T-helper 1 cell treated with Interleukin-12 subunit alpha and Interleukin-12 subunit beta and Interleukin-4 antibody, amounts not matched to agents 30 μg/mL and 1 μg/mL, for 36 hours (primary cell): ENCODE data around the gene ELANE.

Experiments used
- H3K27ac Mint-ChIP-seq: one replicate; pipeline ENCODE4 v1.8.0; 2021; ENCODE audit warnings: mild to moderate bottlenecking, mixed read lengths
- H3K27me3 Mint-ChIP-seq: one replicate; pipeline ENCODE4 v1.8.0; 2021; ENCODE audit warnings: low read depth, mixed read lengths
- H3K36me3 Mint-ChIP-seq: one replicate; pipeline ENCODE4 v1.8.0; 2021; ENCODE audit warnings: low read depth, mixed read lengths
- H3K4me1 Mint-ChIP-seq: one replicate; pipeline ENCODE4 v1.8.0; 2021; ENCODE audit warnings: low read depth, mixed read lengths
- H3K4me3 Mint-ChIP-seq: one replicate; pipeline ENCODE4 v1.8.0; 2021; ENCODE audit warnings: mild to moderate bottlenecking, moderate library complexity, mixed read lengths
- H3K9me3 Mint-ChIP-seq: one replicate; pipeline ENCODE4 v1.8.0; 2021; ENCODE audit warnings: mixed read lengths

Gene ELANE

DNA sequence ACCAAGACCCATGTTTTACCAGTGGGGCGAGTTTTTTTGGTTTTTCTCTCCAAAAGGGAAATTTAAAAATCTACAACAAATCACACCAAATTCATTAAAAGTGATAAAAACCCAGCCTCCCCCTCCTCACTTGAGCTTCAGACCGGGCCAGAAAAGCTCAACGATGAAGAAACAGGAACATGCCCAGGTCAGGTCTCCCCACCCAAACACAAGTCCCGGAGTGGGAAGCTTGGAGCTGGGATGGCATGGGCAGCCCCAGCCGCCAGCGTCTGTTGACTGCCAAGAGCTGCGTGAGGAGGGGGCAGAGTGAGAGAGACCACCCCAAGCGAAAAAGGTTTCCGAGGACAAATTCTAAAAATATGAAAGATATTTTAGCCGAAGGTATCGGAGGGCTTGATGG lies 44.9 kb downstream of the ELANE start:
- Mint-ChIP-seq H3K27me3 (no peaks in the 10 kb centered on the region), H3K4me3 (no peak overlapping the region), H3K27ac (no peak overlapping the region), H3K9me3 (no peaks in the 10 kb centered on the region), H3K4me1 (peaks cover 12% of the 10 kb centered on the region), H3K36me3 (peaks cover 10% of the 10 kb centered on the region)

DNA sequence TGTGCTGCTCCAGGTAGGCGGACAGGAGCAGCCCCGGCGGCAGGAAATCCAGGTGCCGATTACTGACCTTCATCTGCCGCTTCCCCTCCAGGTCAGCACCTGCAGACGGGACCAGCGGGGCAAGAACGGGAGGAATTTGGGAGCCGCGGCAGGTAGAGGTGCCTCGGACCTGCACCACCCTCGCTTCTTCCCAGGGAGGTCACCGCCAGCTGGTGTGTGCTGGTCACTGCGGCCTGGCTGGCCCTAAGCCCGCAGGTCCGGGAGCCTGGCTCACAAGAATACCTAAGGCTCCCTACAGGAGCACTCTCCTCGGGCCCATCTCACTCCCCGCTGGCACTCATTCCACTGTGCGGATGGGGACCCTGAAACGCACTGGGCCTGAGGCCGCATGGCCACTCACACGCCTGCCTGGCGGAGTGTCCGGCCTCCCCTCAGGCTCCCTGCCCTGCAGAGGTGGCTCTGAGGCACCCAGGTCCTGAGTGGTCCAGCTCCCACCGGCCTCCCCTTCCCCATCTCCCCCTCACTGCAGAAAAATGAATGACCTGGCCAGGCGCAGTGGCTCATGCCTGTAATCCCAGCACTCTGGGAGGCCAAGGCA lies 45.4 kb downstream of the ELANE start:
- Mint-ChIP-seq H3K4me3 (no peak overlapping the region), H3K27me3 (no peaks in the 10 kb centered on the region), H3K4me1 (peaks cover 11% of the 10 kb centered on the region), H3K9me3 (no peaks in the 10 kb centered on the region), H3K36me3 (peaks cover 10% of the 10 kb centered on the region), H3K27ac (no peak overlapping the region)

DNA sequence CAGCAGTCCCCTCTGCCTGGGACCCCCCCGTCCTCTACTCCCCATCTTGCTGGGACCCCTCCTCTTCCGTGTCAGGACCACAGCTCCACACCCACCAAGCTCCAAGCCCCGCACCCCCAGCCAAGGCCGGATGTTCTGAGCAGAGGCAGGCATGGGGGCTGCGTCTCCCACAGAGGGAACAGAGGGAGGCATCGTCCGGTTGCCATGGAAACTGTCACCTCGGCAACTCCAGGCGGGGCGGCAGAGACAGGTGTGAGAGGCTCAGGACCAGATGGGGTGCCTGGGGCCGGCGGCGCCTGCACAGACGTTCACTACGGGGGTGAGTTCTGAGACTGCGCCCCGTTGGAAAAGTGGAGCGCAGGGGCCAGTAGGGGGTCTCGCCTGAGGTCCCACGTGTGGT lies 46.6 kb downstream of the ELANE start:
- peaks cover 5% of the 10 kb centered on the region for H3K36me3 Mint-ChIP-seq

DNA sequence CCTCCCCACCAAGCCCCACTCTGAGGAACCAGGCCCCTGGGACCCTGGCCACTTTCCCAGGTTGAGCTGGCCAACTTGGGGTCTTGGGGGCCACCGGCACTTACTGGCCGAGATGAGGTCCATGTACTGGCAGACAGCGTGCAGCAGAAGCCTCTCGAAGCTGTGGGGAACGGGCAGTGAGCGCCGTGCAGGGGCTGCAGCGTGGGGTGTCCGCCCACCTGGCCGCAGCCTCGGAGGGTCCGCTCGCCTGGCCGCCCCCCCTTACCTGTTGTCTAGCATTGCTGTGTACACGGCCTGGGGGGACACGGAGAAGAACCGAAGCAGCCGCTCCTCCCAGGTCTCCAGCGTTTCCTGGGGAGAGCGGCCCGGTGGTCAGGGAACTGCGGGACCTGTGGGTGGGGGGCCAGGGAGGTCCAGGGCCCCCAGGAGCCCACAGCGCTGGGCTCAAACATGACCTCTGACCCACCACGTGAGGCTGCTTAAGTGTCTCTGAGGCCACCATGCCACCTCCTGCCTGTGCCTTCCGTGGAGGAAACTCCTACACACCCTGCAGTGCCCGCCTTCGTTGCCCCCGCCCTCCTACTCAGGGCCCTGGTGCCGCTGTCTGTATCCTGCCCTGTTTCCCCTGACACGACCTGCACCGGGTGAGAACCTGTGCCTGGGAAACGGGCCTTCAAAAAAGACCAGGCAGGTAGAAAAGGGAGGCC lies 47.4 kb downstream of the ELANE start:
- H3K27me3 Mint-ChIP-seq = no peaks in the 10 kb centered on the region
- H3K27ac Mint-ChIP-seq = no peak overlapping the region
- H3K36me3 Mint-ChIP-seq = peaks cover 11% of the 10 kb centered on the region
- no peak overlapping the region for H3K4me3 Mint-ChIP-seq
- H3K9me3 Mint-ChIP-seq = no peaks in the 10 kb centered on the region
- H3K4me1 Mint-ChIP-seq = peaks cover 10% of the 10 kb centered on the region

More for the DNA sequence above, 46.6 kb downstream of the ELANE start:
- Mint-ChIP-seq H3K4me1 (peaks cover 5% of the 10 kb centered on the region), H3K27me3 (no peaks in the 10 kb centered on the region), H3K27ac (no peak overlapping the region), H3K9me3 (no peaks in the 10 kb centered on the region), H3K4me3 (no peak overlapping the region)

DNA sequence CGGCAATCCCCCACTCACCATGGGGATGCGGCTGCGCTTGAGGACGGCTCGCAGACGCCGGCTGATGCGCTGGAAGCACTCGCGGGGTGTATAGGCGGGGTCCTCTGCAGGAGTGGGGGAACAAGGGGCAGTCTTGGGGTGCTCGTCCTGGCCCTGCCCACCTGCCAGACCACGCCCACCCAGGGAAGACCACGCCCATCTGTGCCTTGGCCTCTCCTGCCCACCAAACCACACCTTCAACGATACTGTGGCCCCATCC lies 47.9 kb downstream of the ELANE start:
- Mint-ChIP-seq H3K4me3 (no peak overlapping the region), H3K27ac (no peak overlapping the region), H3K27me3 (no peaks in the 10 kb centered on the region), H3K9me3 (no peaks in the 10 kb centered on the region), H3K4me1 (peaks cover 11% of the 10 kb centered on the region), H3K36me3 (peaks cover 13% of the 10 kb centered on the region)

DNA sequence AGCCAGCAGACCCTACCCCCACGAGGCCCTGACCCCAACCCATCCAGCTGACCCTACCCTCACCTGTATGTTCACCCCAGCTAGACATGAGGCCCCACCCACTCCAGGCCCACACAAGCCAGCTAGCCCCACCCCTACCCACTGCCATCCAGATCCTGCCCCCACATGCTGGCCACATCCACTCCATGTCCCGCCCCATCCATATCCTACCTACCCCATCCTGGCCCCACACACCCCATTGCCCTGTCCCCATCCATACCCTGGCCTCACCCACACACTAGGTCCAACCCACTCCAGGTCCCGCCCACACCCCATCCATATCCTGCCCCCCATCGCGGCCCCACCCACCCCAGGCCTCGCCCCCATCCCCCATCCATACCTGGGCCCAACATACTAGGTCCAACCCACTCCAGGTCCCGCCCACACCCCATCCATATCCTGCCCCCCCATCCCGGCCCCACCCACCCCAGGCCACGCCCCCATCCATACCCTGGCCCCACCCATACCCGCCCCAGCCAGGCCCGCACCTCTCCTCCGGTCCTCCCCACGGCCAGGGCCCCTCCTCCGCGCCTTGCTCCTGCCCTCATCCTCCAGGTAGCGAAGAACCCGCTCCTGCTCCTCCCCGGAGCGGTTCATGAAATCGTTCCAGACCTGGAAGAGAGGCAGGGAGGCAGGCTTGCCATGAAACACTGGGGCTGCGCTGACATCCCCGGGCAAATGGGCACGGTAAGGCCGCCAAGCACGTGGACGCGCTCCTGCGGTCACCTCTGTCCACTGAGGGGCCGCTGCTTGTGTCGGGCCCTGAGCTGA lies 48.4 kb downstream of the ELANE start:
- peaks cover 11% of the 10 kb centered on the region for H3K4me1 Mint-ChIP-seq
- no peak overlapping the region for H3K4me3 Mint-ChIP-seq
- no peaks in the 10 kb centered on the region for H3K9me3 Mint-ChIP-seq
- no peaks in the 10 kb centered on the region for H3K27me3 Mint-ChIP-seq
- H3K27ac Mint-ChIP-seq = peak overlapping the region; percentile 26
- H3K36me3 Mint-ChIP-seq = peaks cover 13% of the 10 kb centered on the region

DNA sequence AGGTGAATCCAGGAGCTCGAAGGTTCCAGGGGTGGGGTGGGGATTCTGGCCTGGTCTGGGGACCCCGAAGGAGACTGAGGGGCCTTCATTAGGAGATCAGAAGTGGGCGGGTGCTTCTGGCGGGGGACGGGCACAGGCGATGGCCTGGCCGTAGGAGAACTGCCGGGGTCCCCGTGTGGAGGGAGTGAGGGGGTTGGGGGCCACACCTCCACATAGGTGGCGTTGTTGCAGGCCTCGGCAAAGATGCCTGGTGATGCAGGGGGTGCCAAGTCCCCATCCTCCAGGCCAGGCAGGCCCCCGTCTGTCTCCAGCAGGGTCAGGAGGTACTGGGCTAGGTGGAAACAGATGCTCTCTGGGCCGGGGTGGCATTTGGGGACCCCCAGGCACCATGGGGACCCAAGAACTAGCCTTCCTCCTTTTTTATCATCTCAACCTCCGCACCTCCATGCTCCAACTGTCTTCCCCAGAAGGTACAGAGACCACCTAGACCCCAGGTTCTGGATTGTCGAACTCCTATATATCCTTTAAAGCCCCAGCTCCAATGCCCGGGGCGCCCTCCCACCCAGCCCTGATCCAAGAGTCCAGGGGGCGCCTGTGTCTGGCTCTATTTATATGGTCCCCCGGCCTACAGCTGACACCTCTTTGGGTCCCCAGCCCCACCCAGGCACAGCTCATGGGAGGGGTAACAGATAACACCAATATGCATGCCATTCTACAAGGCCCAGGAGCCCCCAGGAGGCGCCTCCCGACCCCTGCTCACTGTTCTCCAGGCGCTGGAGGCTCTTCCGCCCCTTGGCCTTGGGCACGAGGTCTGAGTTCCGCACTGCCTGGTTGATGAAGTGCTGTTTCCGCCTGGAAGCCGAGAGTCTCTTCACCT lies 49.4 kb downstream of the ELANE start:
- Mint-ChIP-seq H3K27ac (no peak overlapping the region), H3K27me3 (no peaks in the 10 kb centered on the region), H3K9me3 (no peaks in the 10 kb centered on the region), H3K4me3 (no peak overlapping the region), H3K36me3 (peaks cover 10% of the 10 kb centered on the region), H3K4me1 (peaks cover 12% of the 10 kb centered on the region)

DNA sequence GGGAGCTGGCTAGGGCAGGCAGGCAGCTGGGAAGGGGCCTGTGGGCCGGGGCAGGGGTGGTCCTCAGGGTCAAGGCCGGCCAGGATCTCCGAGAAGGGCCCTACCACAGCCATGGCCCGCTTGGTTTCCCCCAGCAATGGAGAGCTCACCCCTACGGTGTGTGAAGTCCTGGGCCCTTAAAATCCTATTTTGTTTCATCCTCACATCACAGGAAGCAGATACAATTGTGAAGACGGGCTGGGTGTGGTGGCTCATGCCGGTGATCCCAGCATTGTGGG lies 49.9 kb downstream of the ELANE start:
- H3K4me3 Mint-ChIP-seq = no peak overlapping the region
- H3K36me3 Mint-ChIP-seq = peaks cover 10% of the 10 kb centered on the region
- no peaks in the 10 kb centered on the region for H3K9me3 Mint-ChIP-seq
- no peak overlapping the region for H3K27ac Mint-ChIP-seq
- H3K27me3 Mint-ChIP-seq = no peaks in the 10 kb centered on the region
- peaks cover 16% of the 10 kb centered on the region for H3K4me1 Mint-ChIP-seq

DNA sequence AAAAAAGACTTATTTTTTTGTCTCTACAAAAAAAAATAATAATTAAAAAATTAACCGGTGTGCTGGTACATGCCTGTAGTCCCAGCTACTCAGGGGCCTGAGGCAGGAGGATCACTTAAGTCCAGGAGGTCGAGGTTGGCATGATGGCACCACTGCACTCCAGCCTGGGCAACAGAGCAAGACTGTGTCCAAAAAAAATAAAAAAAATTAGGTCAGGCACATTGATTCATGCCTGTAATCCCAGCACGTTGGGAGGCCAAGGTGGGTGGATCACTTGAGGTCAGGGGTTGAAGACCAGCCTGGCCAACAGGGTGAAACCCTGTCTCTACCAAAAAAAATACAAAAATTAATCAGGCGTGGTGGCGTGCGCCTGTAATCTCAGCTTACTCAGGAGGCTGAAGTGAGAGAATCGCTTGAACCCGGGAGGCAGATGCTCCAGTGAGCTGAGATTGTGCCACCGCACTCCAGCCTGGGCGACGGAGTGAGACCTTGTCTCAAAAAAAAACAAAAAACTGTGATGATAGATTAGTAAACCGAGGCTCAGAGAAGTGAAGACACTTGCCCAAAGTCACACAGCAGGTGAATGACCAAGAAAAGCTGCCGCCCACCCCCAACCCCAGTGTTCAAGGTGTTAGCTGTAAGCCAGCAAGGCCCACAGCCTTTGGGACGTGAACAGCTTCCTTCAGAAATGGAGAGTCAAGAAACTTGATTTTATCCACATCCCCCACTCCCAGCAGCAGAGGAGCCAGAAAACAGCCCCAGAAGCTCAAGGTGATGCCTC lies 50.5 kb downstream of the ELANE start:
- Mint-ChIP-seq H3K36me3 (peaks cover 10% of the 10 kb centered on the region), H3K4me1 (peaks cover 16% of the 10 kb centered on the region), H3K9me3 (no peaks in the 10 kb centered on the region), H3K4me3 (no peak overlapping the region), H3K27me3 (no peaks in the 10 kb centered on the region), H3K27ac (no peak overlapping the region)

DNA sequence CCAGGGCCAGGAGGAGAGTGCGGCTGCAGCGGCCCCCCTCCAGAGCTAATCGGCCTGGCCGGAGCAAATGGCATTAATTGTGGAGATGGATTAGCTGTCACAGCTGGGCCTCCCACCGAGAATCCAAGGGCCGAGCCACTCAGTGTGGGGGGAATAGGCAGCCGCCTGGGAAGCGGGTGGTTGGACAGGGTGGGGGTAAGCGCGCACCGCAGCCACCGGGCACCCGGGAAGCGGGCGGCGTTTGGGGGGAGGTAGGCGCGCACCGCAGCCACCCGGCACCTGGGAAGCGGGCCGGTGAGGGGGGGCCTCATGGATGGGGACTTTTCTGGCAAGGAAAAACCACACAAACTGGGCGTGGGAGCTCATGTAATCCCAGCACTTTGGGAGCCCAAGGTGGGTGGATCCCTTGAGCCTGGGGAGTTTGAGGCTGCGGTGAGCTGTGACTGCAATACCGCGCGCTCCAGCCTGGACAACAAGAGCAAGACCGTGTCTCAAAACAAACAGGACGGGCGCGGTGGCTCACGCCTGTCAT lies 51.2 kb downstream of the ELANE start:
- no peaks in the 10 kb centered on the region for H3K27me3 Mint-ChIP-seq
- H3K4me3 Mint-ChIP-seq = no peak overlapping the region
- H3K4me1 Mint-ChIP-seq = peaks cover 19% of the 10 kb centered on the region
- no peaks in the 10 kb centered on the region for H3K9me3 Mint-ChIP-seq
- H3K27ac Mint-ChIP-seq = no peak overlapping the region
- H3K36me3 Mint-ChIP-seq = peaks cover 10% of the 10 kb centered on the region

DNA sequence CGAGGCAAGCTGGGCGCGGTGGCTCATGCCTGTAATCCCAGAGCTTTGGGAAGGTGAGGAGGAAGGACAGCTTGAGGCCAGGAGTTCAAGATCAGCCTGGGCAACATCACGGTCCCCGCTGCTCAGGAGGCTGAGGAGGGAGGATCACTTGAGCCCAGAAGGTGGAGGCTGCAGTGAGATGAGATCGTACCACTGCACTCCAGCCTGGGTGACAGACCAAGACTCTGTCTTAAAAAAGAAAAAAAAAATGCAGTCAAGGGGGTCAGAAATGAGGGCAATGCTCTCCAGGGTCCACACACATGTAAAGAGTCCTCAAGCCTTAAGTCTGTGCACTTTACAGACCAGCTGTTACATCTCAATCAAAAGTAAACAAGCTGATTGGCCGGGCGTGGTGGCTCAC lies 52.4 kb downstream of the ELANE start:
- H3K9me3 Mint-ChIP-seq = no peaks in the 10 kb centered on the region
- H3K27me3 Mint-ChIP-seq = no peaks in the 10 kb centered on the region
- H3K27ac Mint-ChIP-seq = no peak overlapping the region
- peaks cover 28% of the 10 kb centered on the region for H3K4me1 Mint-ChIP-seq
- peaks cover 17% of the 10 kb centered on the region for H3K36me3 Mint-ChIP-seq
- no peak overlapping the region for H3K4me3 Mint-ChIP-seq
